ENCODE measurements around the gene MDM2.

MDM2 gene

GRCh38 chr12:68865399-68866164 lies 57.6 kb downstream of the MDM2 start:
- H3K4me1 ChIP-seq (ENCODE audit: low read length), result peaks cover 4% of the 10 kb centered on the region; the same call in 1 of the 2 replicates
- H3K36me3 ChIP-seq (replicated peaks; ENCODE audit: low read depth, low read length), result no peaks in the 10 kb centered on the region
- H3K9ac ChIP-seq (ENCODE audit: low read length), result no peak overlapping the region
- no peaks in the 10 kb centered on the region for H4K20me1 ChIP-seq (ENCODE audit: insufficient read depth, low read length)
- no peak overlapping the region for H3K4me3 ChIP-seq (ENCODE audit: low read length)
- TF ChIP-seq CTCF (IDR thresholded peaks at IDR 0.05; ENCODE audit: low read depth, low read length) (no peak), EZH2phosphoT487 (IDR thresholded peaks at IDR 0.05; ENCODE audit: low read depth) (no peak)
- no peak overlapping the region for H3K4me2 ChIP-seq (ENCODE audit: low read length)
- no peaks in the 10 kb centered on the region for H3K27me3 ChIP-seq (ENCODE audit: low read depth, low read length)
- no peaks in the 10 kb centered on the region for H3K79me2 ChIP-seq (ENCODE audit: low read length)
- no peak overlapping the region for H2AFZ ChIP-seq (ENCODE audit: low read depth, low read length)
- no peak overlapping the region for H3K27ac ChIP-seq (ENCODE audit: low read length)
- no peaks in the 10 kb centered on the region for H3K9me3 ChIP-seq (ENCODE audit: insufficient read depth, low read length)

- Histone ChIP-seq H2AFZ (ENCODE audit: low read depth, low read length) (no peak overlapping the region), H3K4me1 (ENCODE audit: low read length) (peaks cover 4% of the 10 kb centered on the region; the same call in 1 of the 2 replicates)
Measured at GRCh38 chr12:68866950-68867349, 59.0 kb downstream of the MDM2 start.

GRCh38 chr12:68867606-68868005 lies 59.6 kb downstream of the MDM2 start:
- Histone ChIP-seq H3K4me3 (ENCODE audit: low read length) (no peak overlapping the region), H4K20me1 (ENCODE audit: insufficient read depth, low read length) (no peaks in the 10 kb centered on the region), H2AFZ (ENCODE audit: low read depth, low read length) (no peak overlapping the region), H3K9ac (ENCODE audit: low read length) (no peak overlapping the region), H3K27ac (ENCODE audit: low read length) (no peak overlapping the region), H3K4me2 (ENCODE audit: low read length) (no peak overlapping the region), H3K36me3 (replicated peaks; ENCODE audit: low read depth, low read length) (no peaks in the 10 kb centered on the region), H3K27me3 (ENCODE audit: low read depth, low read length) (no peaks in the 10 kb centered on the region), H3K9me3 (ENCODE audit: insufficient read depth, low read length) (no peaks in the 10 kb centered on the region), H3K79me2 (ENCODE audit: low read length) (no peaks in the 10 kb centered on the region), H3K4me1 (ENCODE audit: low read length) (peaks cover 4% of the 10 kb centered on the region; the same call in 1 of the 2 replicates)
- TF ChIP-seq EZH2phosphoT487 (IDR thresholded peaks at IDR 0.05; ENCODE audit: low read depth) (no peak), CTCF (IDR thresholded peaks at IDR 0.05; ENCODE audit: low read depth, low read length) (no peak)

More at GRCh38 chr12:68866950-68867349, 59.0 kb downstream of the MDM2 start:
- H3K4me2 ChIP-seq (ENCODE audit: low read length), result no peak overlapping the region
- H3K36me3 ChIP-seq (replicated peaks; ENCODE audit: low read depth, low read length), result no peaks in the 10 kb centered on the region
- no peaks in the 10 kb centered on the region for H4K20me1 ChIP-seq (ENCODE audit: insufficient read depth, low read length)
- H3K27ac ChIP-seq (ENCODE audit: low read length), result no peak overlapping the region
- H3K9me3 ChIP-seq (ENCODE audit: insufficient read depth, low read length), result no peaks in the 10 kb centered on the region
- H3K4me3 ChIP-seq (ENCODE audit: low read length), result no peak overlapping the region
- no peaks in the 10 kb centered on the region for H3K27me3 ChIP-seq (ENCODE audit: low read depth, low read length)
- no peak overlapping the region for H3K9ac ChIP-seq (ENCODE audit: low read length)
- no peaks in the 10 kb centered on the region for H3K79me2 ChIP-seq (ENCODE audit: low read length)
- TF ChIP-seq EZH2phosphoT487 (IDR thresholded peaks at IDR 0.05; ENCODE audit: low read depth) (no peak), CTCF (IDR thresholded peaks at IDR 0.05; ENCODE audit: low read depth, low read length) (no peak)

- Histone ChIP-seq H3K79me2 (ENCODE audit: low read length) (no peaks in the 10 kb centered on the region), H3K4me3 (ENCODE audit: low read length) (no peak overlapping the region), H2AFZ (ENCODE audit: low read depth, low read length) (no peak overlapping the region), H3K27ac (ENCODE audit: low read length) (no peak overlapping the region), H3K4me2 (ENCODE audit: low read length) (no peak overlapping the region), H3K9me3 (ENCODE audit: insufficient read depth, low read length) (no peaks in the 10 kb centered on the region), H3K9ac (ENCODE audit: low read length) (no peak overlapping the region), H3K27me3 (ENCODE audit: low read depth, low read length) (no peaks in the 10 kb centered on the region), H3K36me3 (replicated peaks; ENCODE audit: low read depth, low read length) (no peaks in the 10 kb centered on the region), H3K4me1 (ENCODE audit: low read length) (peaks cover 4% of the 10 kb centered on the region; the same call in 1 of the 2 replicates), H4K20me1 (ENCODE audit: insufficient read depth, low read length) (no peaks in the 10 kb centered on the region)
- TF ChIP-seq EZH2phosphoT487 (IDR thresholded peaks at IDR 0.05; ENCODE audit: low read depth) (no peak), CTCF (IDR thresholded peaks at IDR 0.05; ENCODE audit: low read depth, low read length) (no peak)
Measured at GRCh38 chr12:68868043-68868790, 60.2 kb downstream of the MDM2 start.

Data from OCI-LY3 (cell line).